ENCODE measurements around the gene MYRF. TPM values are rescaled to one million over a fixed set of nuclear protein-coding genes. Genes with fewer than 3 reads are reported as not detected.

MYRF gene
- total RNA-seq, 1 experiment from 2014 or later: not detected

DNA sequence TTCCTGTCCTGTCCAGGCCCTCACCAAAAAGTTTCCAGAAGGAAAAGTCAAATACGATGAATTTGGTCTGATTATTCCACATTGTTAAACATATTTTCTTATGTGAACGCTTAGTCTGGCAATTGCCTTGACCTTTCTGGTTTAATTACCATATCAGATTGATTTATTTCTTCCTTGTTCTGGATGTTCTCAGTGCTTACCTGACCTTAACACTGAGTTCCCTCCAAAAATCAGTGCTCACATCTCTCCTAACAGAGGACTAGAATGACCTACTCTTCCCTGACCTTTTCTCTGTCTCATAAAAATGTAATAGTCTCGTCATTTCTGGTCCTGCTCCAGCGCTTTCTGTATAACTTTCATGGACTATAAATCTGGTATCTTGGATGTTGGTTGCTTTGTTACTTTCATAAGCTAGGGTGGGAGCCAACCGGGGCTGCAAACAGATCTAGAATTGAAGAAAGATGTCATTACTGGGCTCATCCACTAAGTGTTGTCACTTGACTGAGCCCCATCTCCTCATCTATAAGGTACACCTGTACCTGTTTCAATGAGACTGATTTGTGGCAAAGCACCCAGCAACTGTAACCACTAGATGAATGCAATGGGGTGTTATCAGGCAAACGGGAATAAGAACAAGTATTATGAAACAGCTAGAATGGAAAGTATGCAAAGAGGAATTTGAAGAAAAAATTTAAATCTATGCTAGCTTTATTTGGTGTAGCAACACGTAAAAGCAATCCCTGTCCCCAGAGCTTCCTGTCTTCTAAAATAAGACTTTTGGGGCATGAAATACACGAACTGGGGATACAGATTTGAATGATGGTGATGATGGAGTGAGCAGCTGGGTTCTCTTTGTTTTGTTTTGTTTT, 78.0 kb downstream of the MYRF start:
- H3K4me3 ChIP-seq (ENCODE audit: low read length): peak overlapping the region; percentile 75
- H3K27ac ChIP-seq (ENCODE audit: low read length): peak overlapping the region; percentile 97
- H3K79me2 ChIP-seq (ENCODE audit: low read length): peaks cover 37% of the 10 kb centered on the region
- no peaks in the 10 kb centered on the region for H3K27me3 ChIP-seq (ENCODE audit: low read length)
- peak overlapping the region; percentile 80 for H3K4me2 ChIP-seq (ENCODE audit: low read depth, low read length, poor library complexity, severe bottlenecking)
- H3K4me1 ChIP-seq (ENCODE audit: low read length): peaks cover 70% of the 10 kb centered on the region
- H3K9me3 ChIP-seq (ENCODE audit: low read length): no peaks in the 10 kb centered on the region
- no peak for DNase-seq
- no peak overlapping the region for H2AFZ ChIP-seq (ENCODE audit: low read length)
- no peaks in the 10 kb centered on the region for H3K36me3 ChIP-seq (ENCODE audit: insufficient read depth, low read length)
- peak overlapping the region; percentile 97 for H3K9ac ChIP-seq (ENCODE audit: low read length)
- H4K20me1 ChIP-seq (ENCODE audit: insufficient read depth, low read depth, low read length): no peaks in the 10 kb centered on the region; the same call in 1 of the 2 replicates
- H3K9me2 ChIP-seq (replicated peaks; ENCODE audit: insufficient read depth, low read length): no peaks in the 10 kb centered on the region

DNA sequence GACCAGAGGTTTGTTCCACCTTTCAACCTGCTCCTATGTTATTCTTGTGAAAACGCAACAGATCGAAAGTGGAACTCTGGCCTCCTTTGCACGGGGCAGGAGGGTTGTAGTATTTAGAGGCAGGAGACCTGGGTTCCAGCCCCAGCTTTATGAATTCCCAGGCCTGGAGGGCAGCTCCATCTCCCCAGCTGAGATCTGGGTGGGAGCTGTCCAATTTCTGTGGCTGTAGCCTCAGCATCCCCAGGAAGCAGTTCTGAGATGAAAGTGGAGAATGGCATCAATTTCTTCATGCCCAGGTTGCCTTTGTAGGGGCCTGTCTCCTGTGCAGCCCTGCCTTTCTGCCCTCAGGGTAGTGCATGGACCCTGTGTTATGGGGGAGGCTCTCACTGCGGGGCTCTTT, 79.8 kb downstream of the MYRF start:
- no peak overlapping the region for H2AFZ ChIP-seq (ENCODE audit: low read length)
- peak overlapping the region; percentile 97 for H3K27ac ChIP-seq (ENCODE audit: low read length)
- no peaks in the 10 kb centered on the region for H3K9me2 ChIP-seq (replicated peaks; ENCODE audit: insufficient read depth, low read length)
- H4K20me1 ChIP-seq (ENCODE audit: insufficient read depth, low read depth, low read length): no peaks in the 10 kb centered on the region; the same call in 1 of the 2 replicates
- H3K27me3 ChIP-seq (ENCODE audit: low read length): no peaks in the 10 kb centered on the region
- no peak for DNase-seq
- H3K4me2 ChIP-seq (ENCODE audit: low read depth, low read length, poor library complexity, severe bottlenecking): peak overlapping the region; percentile 80
- peak overlapping the region; percentile 75 for H3K4me3 ChIP-seq (ENCODE audit: low read length)
- H3K9me3 ChIP-seq (ENCODE audit: low read length): no peaks in the 10 kb centered on the region
- H3K4me1 ChIP-seq (ENCODE audit: low read length): peaks cover 65% of the 10 kb centered on the region
- peak overlapping the region; percentile 97 for H3K9ac ChIP-seq (ENCODE audit: low read length)
- peaks cover 48% of the 10 kb centered on the region for H3K79me2 ChIP-seq (ENCODE audit: low read length)
- peaks cover 2% of the 10 kb centered on the region; the same call in 1 of the 2 replicates for H3K36me3 ChIP-seq (ENCODE audit: insufficient read depth, low read length)

DNA sequence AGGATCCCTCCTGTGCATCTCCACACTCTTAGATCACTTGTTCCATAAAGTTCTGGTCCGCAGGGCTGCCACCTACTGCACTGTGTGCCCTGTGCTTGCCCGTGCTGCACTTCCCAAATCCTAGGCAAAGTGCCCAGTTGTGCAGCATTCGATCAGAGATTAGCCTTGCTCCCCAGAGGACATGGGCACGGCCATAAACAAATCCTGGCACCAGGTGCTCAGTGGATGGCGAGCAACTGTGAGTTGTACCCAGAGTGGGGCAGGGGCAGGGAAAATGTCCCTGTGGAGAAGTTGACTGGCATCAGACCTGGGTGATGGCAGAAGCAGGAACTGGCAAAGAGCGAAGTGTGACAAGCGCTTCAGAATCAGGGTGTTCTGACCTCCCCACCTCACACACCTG, 80.3 kb downstream of the MYRF start:
- Histone ChIP-seq H3K27me3 (ENCODE audit: low read length) (no peaks in the 10 kb centered on the region), H3K4me1 (ENCODE audit: low read length) (peaks cover 65% of the 10 kb centered on the region), H3K36me3 (ENCODE audit: insufficient read depth, low read length) (peaks cover 4% of the 10 kb centered on the region; the same call in 1 of the 2 replicates), H3K9me2 (replicated peaks; ENCODE audit: insufficient read depth, low read length) (no peaks in the 10 kb centered on the region), H2AFZ (ENCODE audit: low read length) (no peak overlapping the region), H3K27ac (ENCODE audit: low read length) (peak overlapping the region; percentile 97), H3K4me2 (ENCODE audit: low read depth, low read length, poor library complexity, severe bottlenecking) (peak overlapping the region; percentile 80), H3K9me3 (ENCODE audit: low read length) (no peaks in the 10 kb centered on the region), H3K4me3 (ENCODE audit: low read length) (peak overlapping the region; percentile 75), H3K9ac (ENCODE audit: low read length) (peak overlapping the region; percentile 97), H3K79me2 (ENCODE audit: low read length) (peaks cover 48% of the 10 kb centered on the region), H4K20me1 (ENCODE audit: insufficient read depth, low read depth, low read length) (no peaks in the 10 kb centered on the region; the same call in 1 of the 2 replicates)
- no peak for DNase-seq

DNA sequence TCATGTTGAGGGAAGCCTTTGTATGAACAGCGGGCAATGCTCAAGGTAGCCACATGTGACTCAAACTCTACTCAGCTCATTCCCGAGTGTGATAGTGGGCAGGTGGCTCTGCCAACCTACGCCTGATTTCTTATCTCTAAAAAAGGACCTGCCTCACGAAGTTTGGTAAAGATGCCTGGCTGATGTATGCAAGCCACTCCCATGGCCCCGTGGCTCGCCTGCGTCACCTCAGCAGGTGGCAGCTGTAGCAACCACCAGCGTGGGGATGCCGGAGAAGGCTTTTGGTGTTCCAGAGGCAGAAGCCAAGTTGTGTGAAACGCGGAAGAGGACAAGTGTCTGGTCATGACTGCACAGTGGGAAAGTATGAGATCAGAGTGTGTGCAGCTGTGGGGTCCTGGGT, 81.0 kb downstream of the MYRF start:
- no peaks in the 10 kb centered on the region for H3K27me3 ChIP-seq (ENCODE audit: low read length)
- no peaks in the 10 kb centered on the region for H3K9me2 ChIP-seq (replicated peaks; ENCODE audit: insufficient read depth, low read length)
- DNase-seq: peak; percentile 71
- no peaks in the 10 kb centered on the region; the same call in 1 of the 2 replicates for H4K20me1 ChIP-seq (ENCODE audit: insufficient read depth, low read depth, low read length)
- H2AFZ ChIP-seq (ENCODE audit: low read length): no peak overlapping the region
- H3K9me3 ChIP-seq (ENCODE audit: low read length): no peaks in the 10 kb centered on the region
- H3K4me3 ChIP-seq (ENCODE audit: low read length): peak overlapping the region; percentile 75; the same call in 1 of the 2 replicates
- peaks cover 44% of the 10 kb centered on the region for H3K79me2 ChIP-seq (ENCODE audit: low read length)
- H3K36me3 ChIP-seq (ENCODE audit: insufficient read depth, low read length): peaks cover 4% of the 10 kb centered on the region; the same call in 1 of the 2 replicates
- H3K9ac ChIP-seq (ENCODE audit: low read length): peak overlapping the region; percentile 97
- H3K4me1 ChIP-seq (ENCODE audit: low read length): peaks cover 65% of the 10 kb centered on the region
- H3K4me2 ChIP-seq (ENCODE audit: low read depth, low read length, poor library complexity, severe bottlenecking): peak overlapping the region; percentile 80
- peak overlapping the region; percentile 97 for H3K27ac ChIP-seq (ENCODE audit: low read length)

DNA sequence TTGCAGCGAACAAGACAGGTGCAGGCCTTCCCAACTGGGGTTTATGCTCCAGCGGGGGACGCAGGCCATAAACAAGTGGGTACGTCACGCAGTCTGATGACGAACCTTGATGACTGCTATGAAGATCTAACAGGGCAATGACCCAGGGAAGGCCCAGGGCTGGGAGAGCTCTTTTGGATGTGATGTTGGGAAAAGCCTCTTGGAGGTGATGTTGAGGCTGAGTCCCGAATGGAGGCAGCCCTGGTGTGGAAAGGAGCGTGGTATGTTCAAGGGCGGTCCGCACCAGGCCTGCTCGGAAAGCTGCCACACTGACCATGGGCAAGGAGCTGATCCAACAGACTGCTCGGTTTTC, 81.5 kb downstream of the MYRF start:
- Histone ChIP-seq H3K79me2 (ENCODE audit: low read length) (peaks cover 39% of the 10 kb centered on the region), H3K27ac (ENCODE audit: low read length) (peak overlapping the region; percentile 97), H3K4me3 (ENCODE audit: low read length) (peak overlapping the region; percentile 75; the same call in 1 of the 2 replicates), H3K4me1 (ENCODE audit: low read length) (peaks cover 65% of the 10 kb centered on the region), H3K27me3 (ENCODE audit: low read length) (no peaks in the 10 kb centered on the region), H3K9me2 (replicated peaks; ENCODE audit: insufficient read depth, low read length) (no peaks in the 10 kb centered on the region), H3K36me3 (ENCODE audit: insufficient read depth, low read length) (peaks cover 4% of the 10 kb centered on the region; the same call in 1 of the 2 replicates), H2AFZ (ENCODE audit: low read length) (no peak overlapping the region), H3K9ac (ENCODE audit: low read length) (peak overlapping the region; percentile 97), H3K9me3 (ENCODE audit: low read length) (no peaks in the 10 kb centered on the region), H3K4me2 (ENCODE audit: low read depth, low read length, poor library complexity, severe bottlenecking) (peak overlapping the region; percentile 80), H4K20me1 (ENCODE audit: insufficient read depth, low read depth, low read length) (no peaks in the 10 kb centered on the region; the same call in 1 of the 2 replicates)
- no peak for DNase-seq

DNA sequence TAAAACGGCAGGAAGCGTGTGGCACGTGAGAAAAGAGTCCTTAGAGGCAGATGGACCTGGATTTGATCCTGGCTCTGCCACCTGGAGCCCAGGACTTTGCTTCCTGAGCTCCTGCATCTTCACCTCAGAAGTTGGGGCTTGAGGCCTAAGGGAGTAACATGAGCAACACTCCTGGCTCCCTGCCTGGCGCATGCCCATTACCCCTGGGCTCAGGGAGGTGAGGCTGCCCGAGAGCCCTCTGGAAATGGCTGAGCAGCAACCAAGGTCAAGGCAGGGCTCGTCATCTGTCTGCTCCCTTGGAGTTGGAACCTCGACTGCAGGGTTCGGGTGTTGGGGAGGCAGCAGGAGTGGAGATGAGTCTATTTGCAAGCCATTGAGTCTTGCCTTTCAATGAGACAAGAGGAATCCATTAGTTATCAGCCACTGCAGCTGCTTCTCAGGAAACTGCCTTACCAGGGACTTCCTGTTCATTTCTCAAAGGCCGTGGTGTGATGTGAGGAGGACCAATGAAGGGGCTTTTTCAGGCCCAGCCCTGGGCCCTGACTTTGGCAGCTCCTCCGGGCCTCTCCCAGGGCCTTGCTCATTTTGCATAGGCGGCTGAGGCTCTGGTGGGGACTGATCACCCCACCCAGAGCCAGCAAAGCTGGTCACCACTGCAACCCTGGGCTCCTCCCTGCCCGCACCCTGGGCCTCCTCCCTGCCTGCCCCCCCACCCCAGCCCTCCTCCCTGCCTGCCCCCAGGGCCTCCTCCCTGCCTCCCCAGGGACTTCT, 82.0 kb downstream of the MYRF start:
- Histone ChIP-seq H3K9me2 (replicated peaks; ENCODE audit: insufficient read depth, low read length) (no peaks in the 10 kb centered on the region), H3K9me3 (ENCODE audit: low read length) (no peaks in the 10 kb centered on the region), H4K20me1 (ENCODE audit: insufficient read depth, low read depth, low read length) (no peaks in the 10 kb centered on the region; the same call in 1 of the 2 replicates), H3K9ac (ENCODE audit: low read length) (peak overlapping the region; percentile 97), H3K79me2 (ENCODE audit: low read length) (peaks cover 34% of the 10 kb centered on the region), H3K27ac (ENCODE audit: low read length) (peak overlapping the region; percentile 97), H3K4me1 (ENCODE audit: low read length) (peaks cover 63% of the 10 kb centered on the region), H3K27me3 (ENCODE audit: low read length) (no peaks in the 10 kb centered on the region), H3K36me3 (ENCODE audit: insufficient read depth, low read length) (peaks cover 4% of the 10 kb centered on the region; the same call in 1 of the 2 replicates), H3K4me2 (ENCODE audit: low read depth, low read length, poor library complexity, severe bottlenecking) (peak overlapping the region; percentile 80), H3K4me3 (ENCODE audit: low read length) (peak overlapping the region; percentile 75; the same call in 1 of the 2 replicates), H2AFZ (ENCODE audit: low read length) (no peak overlapping the region; the same call in 1 of the 2 replicates)
- DNase-seq: peak; percentile 93

DNA sequence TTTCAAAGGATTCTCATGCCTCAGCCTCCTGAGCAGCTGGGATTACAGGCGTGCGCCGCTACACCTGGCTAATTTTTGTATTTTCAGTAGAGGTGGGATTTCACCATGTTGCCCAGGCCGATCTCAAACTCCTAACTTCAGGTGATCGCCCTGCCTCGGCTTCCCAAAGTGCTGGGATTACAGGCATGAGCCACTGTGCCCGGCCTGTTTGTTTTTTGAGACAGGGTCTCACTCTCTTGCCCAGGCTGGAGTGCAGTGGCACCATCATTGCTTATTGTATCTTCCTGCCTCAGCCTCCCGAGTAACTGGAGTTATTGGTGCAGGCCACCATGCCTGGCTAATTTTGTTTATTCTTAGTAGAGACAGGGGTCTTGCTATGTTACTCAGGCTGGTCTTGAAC, 83.8 kb downstream of the MYRF start:
- no peaks in the 10 kb centered on the region for H3K9me3 ChIP-seq (ENCODE audit: low read length)
- H2AFZ ChIP-seq (ENCODE audit: low read length): no peak overlapping the region
- H3K9ac ChIP-seq (ENCODE audit: low read length): no peak overlapping the region
- H3K27ac ChIP-seq (ENCODE audit: low read length): peak overlapping the region; percentile 97
- DNase-seq: no peak
- H3K4me3 ChIP-seq (ENCODE audit: low read length): no peak overlapping the region
- H3K36me3 ChIP-seq (ENCODE audit: insufficient read depth, low read length): peaks cover 8% of the 10 kb centered on the region; the same call in 1 of the 2 replicates
- H4K20me1 ChIP-seq (ENCODE audit: insufficient read depth, low read depth, low read length): no peaks in the 10 kb centered on the region; the same call in 1 of the 2 replicates
- H3K79me2 ChIP-seq (ENCODE audit: low read length): peaks cover 16% of the 10 kb centered on the region
- no peaks in the 10 kb centered on the region for H3K27me3 ChIP-seq (ENCODE audit: low read length)
- H3K4me2 ChIP-seq (ENCODE audit: low read depth, low read length, poor library complexity, severe bottlenecking): no peak overlapping the region
- H3K4me1 ChIP-seq (ENCODE audit: low read length): peaks cover 46% of the 10 kb centered on the region
- no peaks in the 10 kb centered on the region for H3K9me2 ChIP-seq (replicated peaks; ENCODE audit: insufficient read depth, low read length)
